Lung (tissue), 12 donors: Measurements from ENCODE around the gene PAGR1. TPM values are rescaled to one million over a fixed set of nuclear protein-coding genes. Genes with fewer than 3 reads are reported as not detected.

ENCODE experiments used
- ATAC-seq: fragments of 200-7000 bp; cut with Tn5 transposase; one replicate; pipeline ENCODE4 v1.9.1; 2020; ENCODE audit warnings: moderate number of reproducible peaks; ENCODE audit not compliant: insufficient read depth, low FRiP score
- DNase-seq, 3 donors: peaks; one replicate each; pipeline ENCODE4 v3.0.0-alpha.2; 2013 to 2017
- H3K27ac ChIP-seq, 2 donors: one replicate each; pipeline ENCODE4 v1.5.1; 2013; ENCODE audit warnings: mild to moderate bottlenecking in 2 of 2, moderate library complexity in 2 of 2, control low read depth in 1 of 2, inconsistent platforms in 1 of 2, low read depth in 1 of 2, low read length in 1 of 2
- H3K27me3 ChIP-seq, 3 donors: one replicate each; pipeline ENCODE4 v1.5.1; 2013; ENCODE audit warnings: low read length in 2 of 3; ENCODE audit not compliant: control insufficient read depth in 3 of 3, insufficient read depth in 3 of 3
- H3K36me3 ChIP-seq, 4 donors: one replicate each; pipeline ENCODE4 v1.5.1; 2013; ENCODE audit warnings: low read length in 4 of 4, mild to moderate bottlenecking in 1 of 4, moderate library complexity in 1 of 4; ENCODE audit not compliant: control insufficient read depth in 4 of 4, insufficient read depth in 4 of 4
- H3K4me1 ChIP-seq, 5 donors: one replicate each; pipeline ENCODE4 v1.5.1; 2013; ENCODE audit warnings: low read length in 5 of 5, mild to moderate bottlenecking in 2 of 5, moderate library complexity in 1 of 5; ENCODE audit not compliant: control insufficient read depth in 5 of 5, insufficient read depth in 5 of 5
- H3K4me3 ChIP-seq: one replicate; pipeline ENCODE4 v1.5.1; 2013; ENCODE audit warnings: mild to moderate bottlenecking, control low read depth, moderate library complexity
- H3K9ac ChIP-seq, 2 donors: one replicate each; pipeline ENCODE4 v1.5.1; 2013; ENCODE audit warnings: low read length in 2 of 2, control low read depth in 1 of 2; ENCODE audit not compliant: insufficient read depth in 1 of 2
- H3K9me3 ChIP-seq, 4 donors: one replicate each; pipeline ENCODE4 v1.5.1; 2013; ENCODE audit warnings: low read length in 3 of 4, mild to moderate bottlenecking in 1 of 4, moderate library complexity in 1 of 4; ENCODE audit not compliant: control insufficient read depth in 4 of 4, insufficient read depth in 3 of 4
- CTCF ChIP-seq: IDR thresholded peaks from 2 replicates; pipeline ENCODE4 v1.5.1; 2012; ENCODE audit warnings: mild to moderate bottlenecking; ENCODE audit errors: control extremely low read depth, extremely low read depth
- WGBS, 2 donors: extraction: QIAGEN DNeasy Blood & Tissue Kit; methylation state at CpG; one replicate each; pipeline ENCODE4 v1.1.7; 2013; 5-methylcytosine and 5-hydroxymethylcytosine counted together
- polyA plus RNA-seq, 2 donors: library from polyadenylated mRNA; stranded (reverse); fragments of 200-250 nt; gene quantifications; one replicate each; pipeline ENCODE4 v1.2.1, GENCODE V29; 2013
- total RNA-seq, 2 donors: library from RNA; depleted of rRNA in 1 of 2; stranded (reverse); fragments of >200 nt in 1 of 2; gene quantifications; one replicate each; pipeline ENCODE4 v1.2.1, GENCODE V29; 2014 to 2021
- donor health status: control.
- donor health status: control.
- donor health status: Bipolar disorder and iron deficiency.
- donor health status: healthy.
- donor health status: DM: yes; HTN: yes; CAD: no.

PAGR1 gene
- total and polyA plus RNA-seq, 4 donors: 18.4 to 43.2 (median 26.5) TPM

DNA sequence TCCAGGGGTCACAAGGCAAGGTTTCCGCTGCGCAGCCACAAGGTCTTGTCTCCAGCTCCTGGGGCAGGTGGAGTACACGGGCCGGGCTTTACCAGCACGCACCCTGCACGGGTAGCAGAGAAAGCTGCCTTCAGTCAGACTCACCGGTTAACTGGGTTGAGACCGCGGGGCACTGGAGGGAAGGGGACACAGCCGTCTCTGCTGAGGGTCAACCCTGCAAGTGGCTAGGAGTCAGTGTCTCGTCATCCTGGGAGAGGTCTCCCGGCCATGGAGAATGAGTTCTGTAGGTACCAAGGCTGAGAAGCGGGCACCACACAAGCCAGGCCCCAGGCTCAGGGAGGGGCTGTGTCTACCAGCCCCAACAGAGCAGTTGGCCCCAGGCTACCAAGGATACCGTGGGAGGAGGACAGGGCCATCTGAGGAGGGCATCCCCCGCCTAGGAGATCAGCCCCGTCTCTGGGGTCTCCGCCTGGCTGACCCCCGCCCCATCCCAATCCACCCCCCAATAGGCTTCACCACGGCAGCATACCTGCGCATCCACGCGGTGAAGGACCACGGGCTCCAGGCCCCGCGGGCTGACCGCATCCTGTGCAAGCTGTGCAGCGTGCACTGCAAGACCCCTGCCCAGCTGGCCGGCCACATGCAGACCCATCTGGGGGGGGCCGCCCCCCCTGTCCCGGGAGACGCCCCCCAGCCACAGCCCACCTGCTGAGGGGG lies 6.8 kb upstream of the PAGR1 start:
- ATAC-seq: no peak
- Histone ChIP-seq H3K9me3 (no peaks in the 10 kb centered on the region), H3K4me3 (no peak overlapping the region), H3K4me1 (peaks cover 8 to 69% (median 27%) of the 10 kb centered on the region in 5 donors), H3K27ac (peak overlapping the region in 1 of 2 donors; percentile 49), H3K27me3 (no peaks in the 10 kb centered on the region), H3K9ac (peak overlapping the region in 1 of 2 donors; percentile 13), H3K36me3 (peaks cover 0 to 22% (median 14%) of the 10 kb centered on the region in 4 donors)
- no peak for TF ChIP-seq CTCF
- no peak for DNase-seq
- 80 to 88% methylated on average over 31 of the region's 31 CpGs for WGBS, 2 donors

GRCh38 chr16:29809850-29810698 lies 5.9 kb upstream of the PAGR1 start:
- Histone ChIP-seq H3K4me3 (no peak overlapping the region), H3K27ac (peak overlapping the region; percentile 17 to 21), H3K36me3 (peaks cover 0 to 22% (median 14%) of the 10 kb centered on the region in 4 donors), H3K27me3 (no peaks in the 10 kb centered on the region), H3K9ac (no peak overlapping the region), H3K4me1 (peaks cover 8 to 69% (median 30%) of the 10 kb centered on the region in 5 donors), H3K9me3 (no peaks in the 10 kb centered on the region)
- TF ChIP-seq CTCF: no peak
- WGBS, 2 donors: 62 to 65% methylated on average over 16 to 23 of the region's 23 CpGs
- DNase-seq (no peak), ATAC-seq (no peak)

- Histone ChIP-seq H3K9ac (peak overlapping the region in 1 of 2 donors; percentile 47), H3K36me3 (peaks cover 0 to 22% (median 14%) of the 10 kb centered on the region in 4 donors), H3K27me3 (no peaks in the 10 kb centered on the region), H3K4me3 (no peak overlapping the region), H3K27ac (peak overlapping the region; percentile 17 to 43), H3K9me3 (no peaks in the 10 kb centered on the region), H3K4me1 (peaks cover 8 to 73% (median 31%) of the 10 kb centered on the region in 5 donors)
- DNase-seq (no peak), ATAC-seq (no peak)
- 27 to 36% methylated on average over 9 of the region's 9 CpGs for WGBS, 2 donors
- no peak for TF ChIP-seq CTCF
These were observed 5.2 kb upstream of the PAGR1 start for GRCh38 chr16:29810699-29811169.
